Stomach (tissue), 4 donors: ENCODE results near the gene ABCD3.
"Not testable (repeated sequence)": the region's sequence is repeated elsewhere in the genome, so short reads cannot be mapped to it uniquely, and the experiment has no call there.

Source experiments
- EP300 ChIP-seq: sonication (generic); formaldehyde crosslinking; IDR thresholded peaks from one replicate; pipeline ENCODE4 v1.6.1; 2017; ENCODE audit warnings: antibody characterized with exemption
- TF ChIP-seq, protein P1 (sequence below), 7 experiments: fragments of 450-650 bp in 4 of 7; fragments of 200-600 bp in 3 of 7; sonication (generic) in 3 of 7; IDR thresholded peaks; one replicate each; pipeline ENCODE4 v1.5.1; 2016 to 2019; ENCODE audit warnings: antibody characterized with exemption in 7 of 7, control low read depth in 2 of 7, mild to moderate bottlenecking in 1 of 7

DNA sequence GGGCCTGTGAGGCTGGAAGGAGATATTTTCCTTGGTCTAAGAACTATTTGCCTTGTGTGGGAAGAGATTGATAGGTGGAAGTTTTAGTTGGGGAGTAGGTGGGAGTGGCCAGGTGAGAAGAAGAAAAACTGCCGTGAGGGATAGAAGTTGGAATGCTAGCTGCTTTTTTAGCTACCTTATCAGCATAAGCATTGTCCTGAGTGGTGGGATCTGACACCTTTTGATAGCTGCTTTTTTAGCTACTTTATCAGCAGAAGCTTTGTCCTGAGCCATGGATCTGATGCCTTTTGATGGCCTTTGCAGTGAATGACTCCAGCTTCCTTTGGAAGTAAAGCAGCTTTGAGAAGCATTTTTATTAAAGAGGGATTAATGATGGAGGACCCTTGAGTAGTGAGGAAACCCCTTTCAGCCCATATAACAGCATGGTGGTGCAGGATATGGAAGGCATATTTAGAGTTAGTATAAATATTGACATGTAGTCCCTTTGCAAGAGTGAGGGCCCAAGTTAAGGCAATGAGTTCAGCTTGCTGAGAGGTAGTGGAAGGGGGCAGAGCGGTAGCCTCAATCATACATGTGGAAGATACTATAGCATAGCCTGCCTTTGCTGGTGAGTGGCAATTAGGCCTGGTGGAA is 149.9 kb downstream of the ABCD3 start:
- TF ChIP-seq, protein P1, sequence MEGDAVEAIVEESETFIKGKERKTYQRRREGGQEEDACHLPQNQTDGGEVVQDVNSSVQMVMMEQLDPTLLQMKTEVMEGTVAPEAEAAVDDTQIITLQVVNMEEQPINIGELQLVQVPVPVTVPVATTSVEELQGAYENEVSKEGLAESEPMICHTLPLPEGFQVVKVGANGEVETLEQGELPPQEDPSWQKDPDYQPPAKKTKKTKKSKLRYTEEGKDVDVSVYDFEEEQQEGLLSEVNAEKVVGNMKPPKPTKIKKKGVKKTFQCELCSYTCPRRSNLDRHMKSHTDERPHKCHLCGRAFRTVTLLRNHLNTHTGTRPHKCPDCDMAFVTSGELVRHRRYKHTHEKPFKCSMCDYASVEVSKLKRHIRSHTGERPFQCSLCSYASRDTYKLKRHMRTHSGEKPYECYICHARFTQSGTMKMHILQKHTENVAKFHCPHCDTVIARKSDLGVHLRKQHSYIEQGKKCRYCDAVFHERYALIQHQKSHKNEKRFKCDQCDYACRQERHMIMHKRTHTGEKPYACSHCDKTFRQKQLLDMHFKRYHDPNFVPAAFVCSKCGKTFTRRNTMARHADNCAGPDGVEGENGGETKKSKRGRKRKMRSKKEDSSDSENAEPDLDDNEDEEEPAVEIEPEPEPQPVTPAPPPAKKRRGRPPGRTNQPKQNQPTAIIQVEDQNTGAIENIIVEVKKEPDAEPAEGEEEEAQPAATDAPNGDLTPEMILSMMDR (IDR thresholded peaks at IDR 0.05), result not testable (repeated sequence)
- TF ChIP-seq EP300, result not testable (repeated sequence)
